ENCODE results near the gene MUCL3.
"Not testable (repeated sequence)": the region's sequence is repeated elsewhere in the genome, so short reads cannot be mapped to it uniquely, and the experiment has no call there.

Gene MUCL3

DNA sequence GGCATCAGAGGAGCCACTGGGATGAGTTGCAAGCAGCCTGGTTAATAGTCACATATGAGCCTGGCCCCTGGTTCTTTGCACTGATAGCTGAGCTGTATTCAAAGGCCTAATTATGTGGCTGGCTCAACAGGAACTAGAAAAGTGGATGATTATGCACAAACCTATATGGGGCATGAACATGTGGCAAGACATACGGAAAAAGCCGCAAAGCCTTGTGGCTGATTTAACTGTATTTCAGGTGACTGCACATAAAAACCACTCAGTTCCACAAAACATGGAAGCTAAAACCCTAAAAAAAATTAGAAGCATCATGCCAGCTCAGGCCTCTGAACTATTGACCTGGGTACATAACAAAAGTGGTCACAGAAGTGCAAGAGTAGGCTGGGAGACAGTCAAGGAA, 56.5 kb downstream of the MUCL3 start:
- in situ Hi-C loops (cut with HindIII; ENCODE audit: low sequenced_read_pairs) = no loop called here
- no peak overlapping the region for H3K4me3 ChIP-seq (ENCODE audit: low read depth, low read length)
- TF ChIP-seq, protein P1, sequence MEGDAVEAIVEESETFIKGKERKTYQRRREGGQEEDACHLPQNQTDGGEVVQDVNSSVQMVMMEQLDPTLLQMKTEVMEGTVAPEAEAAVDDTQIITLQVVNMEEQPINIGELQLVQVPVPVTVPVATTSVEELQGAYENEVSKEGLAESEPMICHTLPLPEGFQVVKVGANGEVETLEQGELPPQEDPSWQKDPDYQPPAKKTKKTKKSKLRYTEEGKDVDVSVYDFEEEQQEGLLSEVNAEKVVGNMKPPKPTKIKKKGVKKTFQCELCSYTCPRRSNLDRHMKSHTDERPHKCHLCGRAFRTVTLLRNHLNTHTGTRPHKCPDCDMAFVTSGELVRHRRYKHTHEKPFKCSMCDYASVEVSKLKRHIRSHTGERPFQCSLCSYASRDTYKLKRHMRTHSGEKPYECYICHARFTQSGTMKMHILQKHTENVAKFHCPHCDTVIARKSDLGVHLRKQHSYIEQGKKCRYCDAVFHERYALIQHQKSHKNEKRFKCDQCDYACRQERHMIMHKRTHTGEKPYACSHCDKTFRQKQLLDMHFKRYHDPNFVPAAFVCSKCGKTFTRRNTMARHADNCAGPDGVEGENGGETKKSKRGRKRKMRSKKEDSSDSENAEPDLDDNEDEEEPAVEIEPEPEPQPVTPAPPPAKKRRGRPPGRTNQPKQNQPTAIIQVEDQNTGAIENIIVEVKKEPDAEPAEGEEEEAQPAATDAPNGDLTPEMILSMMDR (IDR thresholded peaks at IDR 0.05; ENCODE audit: low read depth, low read length) = no peak
- DNase-seq (ENCODE audit: low read depth, low spot score) = no peak

- DNase-seq (ENCODE audit: low read depth, low spot score) = no peak
- TF ChIP-seq, protein P1 (IDR thresholded peaks at IDR 0.05; ENCODE audit: low read depth, low read length) = no peak
- in situ Hi-C loops (cut with HindIII; ENCODE audit: low sequenced_read_pairs) = no loop called here
- H3K4me3 ChIP-seq (ENCODE audit: low read depth, low read length) = no peak overlapping the region
Measured at GRCh38 chr6:30998785-30999184, 58.0 kb downstream of the MUCL3 start.

DNA sequence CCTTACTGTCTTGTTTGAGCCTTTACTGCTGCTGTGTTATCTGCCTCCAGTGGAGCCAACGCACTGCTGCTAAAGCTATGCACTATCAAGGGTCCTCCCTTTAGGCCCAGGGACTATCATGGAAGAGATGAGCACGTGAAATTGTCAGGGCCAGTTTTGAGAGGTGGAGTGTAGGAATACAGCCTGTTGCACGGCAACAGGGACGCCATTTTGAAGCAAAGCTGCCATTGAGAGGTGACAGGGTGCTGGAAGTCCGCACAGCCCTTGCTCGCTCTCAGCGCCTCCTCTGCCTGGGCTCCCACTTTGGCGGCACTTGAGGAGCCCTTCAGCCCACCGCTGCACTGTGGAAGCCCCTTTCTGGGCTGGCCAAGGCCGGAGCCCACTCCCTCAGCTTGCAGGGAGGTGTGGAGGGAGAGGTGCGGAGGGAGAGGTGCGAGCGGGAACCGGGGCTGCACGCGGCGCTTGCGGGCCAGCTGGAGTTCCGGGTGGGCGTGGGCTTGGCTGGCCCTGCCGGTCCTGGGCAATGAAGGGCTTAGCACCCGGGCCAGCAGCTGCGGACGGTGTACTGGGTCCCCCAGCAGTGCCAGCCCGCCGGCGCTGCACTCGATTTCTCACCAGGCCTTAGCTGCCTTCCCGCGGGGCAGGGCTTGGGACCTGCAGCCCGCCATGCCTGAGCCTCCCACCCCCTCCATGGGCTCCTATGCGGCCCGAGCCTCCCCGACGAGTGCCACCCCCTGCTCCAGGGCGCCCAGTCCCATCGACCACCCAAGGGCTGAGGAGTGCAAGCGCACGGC, 59.5 kb downstream of the MUCL3 start:
- in situ Hi-C loops (cut with HindIII; ENCODE audit: low sequenced_read_pairs); DNase-seq (ENCODE audit: low read depth, low spot score); H3K4me3 ChIP-seq (ENCODE audit: low read depth, low read length): not testable (repeated sequence)

DNA sequence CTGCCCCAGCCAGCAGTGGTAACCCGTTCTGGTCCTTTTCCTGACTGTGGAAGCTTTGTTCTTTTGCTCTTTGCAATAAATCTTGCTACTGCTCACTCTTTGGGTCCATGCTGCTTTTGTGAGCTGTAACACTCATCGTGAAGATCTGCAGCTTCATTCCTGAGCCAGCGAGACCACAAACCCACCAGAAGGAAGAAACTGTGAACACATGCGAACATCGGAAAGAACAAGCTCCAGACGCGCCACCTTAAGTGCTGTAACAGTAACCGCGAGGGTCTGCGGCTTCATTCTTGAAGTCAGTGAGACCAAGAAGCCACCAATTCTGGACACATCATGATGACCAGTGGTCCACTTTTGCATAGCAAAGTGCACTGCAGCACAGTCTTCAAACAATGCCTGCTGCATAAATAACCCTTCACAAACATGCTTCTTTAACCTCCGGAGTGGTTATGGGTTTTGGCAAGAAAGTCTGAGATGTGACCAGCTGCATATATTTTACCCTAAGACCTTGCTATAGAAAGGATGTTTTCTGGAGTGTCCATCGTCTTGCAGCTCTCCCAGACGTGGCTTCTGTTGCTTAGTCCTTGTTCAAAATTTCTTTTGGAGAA, 60.6 kb downstream of the MUCL3 start:
- TF ChIP-seq, protein P1 (IDR thresholded peaks at IDR 0.05; ENCODE audit: low read depth, low read length) = no peak
- H3K4me3 ChIP-seq (ENCODE audit: low read depth, low read length) = no peak overlapping the region
- no peak for DNase-seq (ENCODE audit: low read depth, low spot score)
- in situ Hi-C loops (cut with HindIII; ENCODE audit: low sequenced_read_pairs) = no loop called here

GRCh38 chr6:31002471-31002870, 61.7 kb downstream of the MUCL3 start:
- no peak for DNase-seq (ENCODE audit: low read depth, low spot score)
- in situ Hi-C loops (cut with HindIII; ENCODE audit: low sequenced_read_pairs) = no loop called here
- TF ChIP-seq, protein P1 (IDR thresholded peaks at IDR 0.05; ENCODE audit: low read depth, low read length) = no peak
- no peak overlapping the region for H3K4me3 ChIP-seq (ENCODE audit: low read depth, low read length)
